GF-D8 (cell line): ENCODE measurements around the gene LNPK.
A peak's percentile ranks its signal among the peaks of the same experiment; 100 is the strongest.
"Not testable (repeated sequence)": the region's sequence is repeated elsewhere in the genome, so short reads cannot be mapped to it uniquely, and the experiment has no call there.

ENCODE experiments used
- DNase-seq: peaks from one replicate; lab custom pipeline; 2025; lab: John Stamatoyannopoulos, UW

The LNPK gene, protein sequence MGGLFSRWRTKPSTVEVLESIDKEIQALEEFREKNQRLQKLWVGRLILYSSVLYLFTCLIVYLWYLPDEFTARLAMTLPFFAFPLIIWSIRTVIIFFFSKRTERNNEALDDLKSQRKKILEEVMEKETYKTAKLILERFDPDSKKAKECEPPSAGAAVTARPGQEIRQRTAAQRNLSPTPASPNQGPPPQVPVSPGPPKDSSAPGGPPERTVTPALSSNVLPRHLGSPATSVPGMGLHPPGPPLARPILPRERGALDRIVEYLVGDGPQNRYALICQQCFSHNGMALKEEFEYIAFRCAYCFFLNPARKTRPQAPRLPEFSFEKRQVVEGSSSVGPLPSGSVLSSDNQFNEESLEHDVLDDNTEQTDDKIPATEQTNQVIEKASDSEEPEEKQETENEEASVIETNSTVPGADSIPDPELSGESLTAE

DNA sequence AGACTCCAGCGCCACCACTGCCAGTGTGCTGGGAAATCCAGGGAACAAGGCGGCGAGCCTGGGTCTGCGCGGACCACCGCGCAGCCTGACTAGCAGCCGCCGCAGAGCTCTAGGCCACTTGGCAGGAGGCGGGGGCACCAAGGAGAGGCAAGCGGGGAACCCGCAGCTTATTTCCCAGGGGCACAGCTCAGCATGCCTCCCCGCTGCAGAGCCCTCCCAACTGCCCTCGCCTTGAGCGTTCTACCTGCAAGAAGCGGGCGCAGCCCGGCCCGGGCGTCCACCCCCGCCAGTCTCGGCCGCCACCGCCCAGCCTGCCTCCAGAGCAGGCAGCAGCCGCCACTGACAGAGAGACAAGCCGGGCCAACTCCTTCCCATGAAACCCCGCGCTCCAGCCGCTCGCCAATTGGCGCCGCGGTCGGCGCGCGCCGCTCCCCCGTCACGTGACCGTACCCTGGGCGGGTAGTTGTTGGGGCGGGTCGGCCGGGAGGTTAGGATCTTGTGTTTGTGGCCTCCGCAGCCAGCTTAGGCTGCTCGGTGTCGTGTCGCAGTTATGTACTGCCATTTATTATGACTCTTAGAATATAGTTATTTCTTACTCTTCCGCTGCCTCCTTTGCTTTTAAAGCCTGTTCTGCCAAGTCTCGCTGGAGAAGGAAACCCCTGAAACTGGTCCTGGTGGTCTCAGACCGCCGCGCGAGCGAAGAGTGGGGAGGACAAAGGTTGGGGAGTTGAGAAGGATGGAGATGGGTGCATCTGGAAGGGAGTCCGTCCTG, at the start of gene LNPK:
LNPK (minus strand) TSS at position 352 of the 772 bp plus-strand sequence. CDS start 6,683 bp downstream, outside the sequence.
- DNase-seq, result peak; percentile 68

DNA sequence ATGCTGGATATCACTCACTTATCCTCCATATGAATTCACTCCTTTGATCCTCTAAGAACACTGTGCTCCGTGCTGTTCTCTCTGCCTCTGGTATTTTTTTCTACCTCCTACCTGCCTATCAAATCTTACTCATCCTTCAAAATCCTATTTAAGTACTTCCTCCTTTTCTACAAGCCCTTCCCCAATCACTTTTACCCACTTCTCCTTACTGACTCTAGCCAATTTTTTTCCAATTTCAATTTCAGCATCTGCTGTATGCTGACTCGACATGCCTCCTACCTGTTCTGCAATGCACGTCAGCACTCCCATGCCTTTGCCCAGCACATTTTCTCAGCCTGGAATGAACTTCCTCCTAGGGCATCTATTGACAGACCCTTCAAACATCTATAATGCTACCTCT, 37.3 kb upstream of the LNPK start:
- DNase-seq, result no peak

DNA sequence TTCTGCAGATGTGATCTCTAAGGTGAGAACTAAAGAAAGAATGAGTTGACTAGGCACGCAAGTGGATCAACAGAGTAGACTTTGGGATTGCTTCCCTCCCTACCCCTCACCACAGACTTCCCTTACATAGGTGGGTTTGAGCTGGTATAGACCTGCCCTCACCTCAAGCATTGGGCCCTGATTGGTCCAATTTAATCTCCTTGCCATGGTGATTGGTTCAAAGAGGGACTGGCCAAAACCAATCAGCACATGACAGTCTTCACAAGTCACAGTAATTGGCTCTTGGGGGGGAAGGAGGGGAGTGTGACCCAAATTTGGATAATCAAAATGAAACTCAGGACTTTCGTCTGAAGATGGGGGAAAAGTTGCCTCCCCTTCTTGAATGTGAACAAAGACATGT, 36.6 kb upstream of the LNPK start:
- DNase-seq, result no peak

GRCh38 chr2:176035013-176035691, 33.1 kb upstream of the LNPK start:
- no peak for DNase-seq

- DNase-seq, result no peak
These were observed 25.7 kb upstream of the LNPK start for GRCh38 chr2:176027806-176028205.

GRCh38 chr2:176025932-176026331, 23.9 kb upstream of the LNPK start:
- no peak for DNase-seq

DNA sequence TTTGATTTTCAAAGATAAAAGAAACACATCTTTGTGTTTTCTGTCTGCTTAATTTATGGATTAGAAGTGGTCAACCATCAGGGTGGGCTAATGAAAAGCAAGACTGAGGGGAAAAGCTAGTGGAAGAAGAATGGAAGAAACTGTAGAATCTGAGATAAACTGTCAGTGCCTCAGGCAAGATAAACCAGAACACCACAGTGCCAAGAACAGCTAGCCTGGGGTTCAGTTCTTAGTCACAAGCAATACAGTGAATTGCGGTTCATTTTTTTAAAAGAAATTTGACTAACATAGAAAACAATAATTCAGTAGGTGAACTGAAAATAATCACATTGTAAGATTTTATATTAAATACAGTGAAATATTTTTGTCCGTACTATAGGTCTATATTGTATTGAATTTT, 22.0 kb upstream of the LNPK start:
- DNase-seq, result no peak

- no peak for DNase-seq
These were observed 20.0 kb upstream of the LNPK start for GRCh38 chr2:176022048-176022447.

DNA sequence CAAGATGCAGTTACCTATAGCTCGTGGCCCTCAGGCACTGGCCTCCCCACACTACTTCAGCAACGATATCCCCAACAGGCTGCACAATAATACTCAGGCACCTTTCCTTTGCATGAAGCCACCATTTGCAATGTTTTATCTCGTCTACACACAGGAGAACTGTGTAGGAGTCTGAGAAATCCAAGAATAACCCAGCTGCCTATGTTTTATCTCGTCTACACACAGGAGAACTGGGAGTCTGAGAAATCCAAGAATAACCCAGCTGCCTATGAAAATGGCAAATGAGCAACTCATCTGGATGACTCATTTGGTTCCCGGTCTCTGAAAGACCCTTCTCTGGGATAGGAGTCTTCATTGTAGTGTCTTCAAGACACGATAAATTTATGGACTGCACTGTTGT, 18.3 kb upstream of the LNPK start:
- DNase-seq, result no peak

DNA sequence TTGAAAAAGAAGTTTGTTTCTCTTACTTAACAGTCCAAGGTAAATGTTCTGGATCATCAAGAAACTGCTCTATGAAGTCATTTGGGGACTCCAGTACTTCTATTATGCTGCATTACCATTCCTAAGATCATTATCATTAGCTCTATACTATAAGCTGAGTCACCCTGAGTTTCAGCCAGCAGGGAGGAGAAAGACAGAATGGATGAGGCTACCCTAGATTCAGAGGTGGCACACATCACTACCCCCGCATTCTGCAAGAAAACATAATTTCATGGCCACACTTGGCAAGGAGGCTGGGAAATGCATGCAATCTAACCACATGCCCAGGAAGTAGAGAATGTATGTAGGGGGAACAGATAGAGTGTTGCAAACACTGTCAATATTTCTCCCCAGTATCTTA, 16.6 kb upstream of the LNPK start:
- DNase-seq, result no peak

DNA sequence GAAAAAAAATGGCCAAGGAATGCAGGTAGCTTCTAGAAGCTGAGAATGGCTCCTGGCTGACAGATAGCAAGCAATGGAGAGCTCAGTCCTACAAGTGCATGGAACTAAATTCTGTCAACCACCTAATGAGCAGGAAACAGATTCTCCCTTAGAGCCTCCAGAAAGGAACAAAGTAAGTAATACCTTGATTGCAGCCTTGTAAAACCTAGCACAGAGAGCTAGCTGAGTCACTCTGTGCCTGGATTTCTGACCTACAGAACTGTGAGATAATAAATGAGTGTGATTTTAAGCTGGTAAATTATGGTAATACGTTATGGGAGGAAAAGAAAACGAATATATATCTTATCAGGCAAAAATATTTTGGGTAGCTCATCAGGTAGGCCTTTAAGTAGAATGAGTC, 7.4 kb upstream of the LNPK start:
- no peak for DNase-seq

GRCh38 chr2:176004934-176005333, 2.9 kb upstream of the LNPK start:
- DNase-seq, result no peak

GRCh38 chr2:176003958-176004357, 1.9 kb upstream of the LNPK start:
- DNase-seq, result no peak

- DNase-seq, result no peak
These were observed 682 bp upstream of the LNPK start for GRCh38 chr2:176002688-176003210.

GRCh38 chr2:176001281-176001915, 669 bp downstream of the LNPK start:
- DNase-seq, result peak; percentile 46

GRCh38 chr2:175999283-175999819, 2.7 kb downstream of the LNPK start:
- no peak for DNase-seq

GRCh38 chr2:175990099-175990498, 12.0 kb downstream of the LNPK start:
- DNase-seq, result no peak

DNA sequence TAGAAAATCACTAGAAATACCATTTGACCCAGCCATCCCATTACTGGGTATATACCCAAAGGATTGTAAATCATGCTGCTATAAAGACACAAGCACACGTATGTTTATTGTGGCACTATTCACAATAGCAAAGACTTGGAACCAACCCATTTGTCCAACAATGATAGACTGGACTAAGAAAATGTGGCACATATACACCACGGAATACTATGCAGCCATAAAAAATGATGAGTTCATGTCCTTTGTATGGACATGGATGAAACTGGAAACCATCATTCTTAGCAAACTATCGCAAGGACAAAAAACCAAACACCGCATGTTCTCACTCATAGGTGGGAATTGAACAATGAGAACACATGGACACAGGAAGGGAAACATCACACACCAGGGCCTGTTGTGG, 14.9 kb downstream of the LNPK start:
- not testable (repeated sequence) for DNase-seq

DNA sequence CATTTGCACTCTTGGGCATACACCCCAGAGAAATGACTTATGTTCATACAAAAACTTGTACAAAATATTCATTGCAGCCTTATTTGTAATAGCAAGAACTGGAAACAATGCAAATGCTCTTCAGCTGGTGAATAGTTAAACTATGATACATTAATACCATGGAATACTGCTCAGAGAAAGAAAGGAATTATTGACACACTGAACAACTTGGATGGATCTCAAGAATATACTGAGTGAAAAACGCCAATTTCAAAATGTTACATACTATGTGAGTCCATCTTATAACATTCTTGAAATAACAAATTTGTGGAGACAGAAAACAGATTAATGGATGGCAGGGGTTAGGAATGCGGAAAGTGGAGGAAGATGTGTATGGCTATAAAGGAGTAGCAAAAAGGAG, 17.2 kb downstream of the LNPK start:
- no peak for DNase-seq

DNA sequence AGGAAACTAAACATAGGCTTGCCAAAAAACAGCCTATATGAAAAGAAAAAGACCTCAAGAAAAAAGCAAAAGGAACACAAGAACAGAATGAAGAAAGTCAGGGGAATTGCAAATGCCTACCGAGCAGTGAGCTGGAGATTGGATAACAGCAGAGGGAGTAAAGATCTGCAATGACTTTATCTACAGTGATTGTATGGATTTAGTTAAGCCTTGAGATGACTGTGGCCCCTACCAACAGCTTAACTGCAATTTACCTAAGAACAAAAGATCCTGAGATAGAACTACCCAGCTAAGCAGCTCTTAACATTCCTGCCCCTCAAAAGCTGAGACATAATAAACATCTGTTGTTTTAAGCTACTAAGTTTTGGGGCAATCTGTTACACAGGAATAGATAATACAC, 20.5 kb downstream of the LNPK start:
- DNase-seq, result no peak

DNA sequence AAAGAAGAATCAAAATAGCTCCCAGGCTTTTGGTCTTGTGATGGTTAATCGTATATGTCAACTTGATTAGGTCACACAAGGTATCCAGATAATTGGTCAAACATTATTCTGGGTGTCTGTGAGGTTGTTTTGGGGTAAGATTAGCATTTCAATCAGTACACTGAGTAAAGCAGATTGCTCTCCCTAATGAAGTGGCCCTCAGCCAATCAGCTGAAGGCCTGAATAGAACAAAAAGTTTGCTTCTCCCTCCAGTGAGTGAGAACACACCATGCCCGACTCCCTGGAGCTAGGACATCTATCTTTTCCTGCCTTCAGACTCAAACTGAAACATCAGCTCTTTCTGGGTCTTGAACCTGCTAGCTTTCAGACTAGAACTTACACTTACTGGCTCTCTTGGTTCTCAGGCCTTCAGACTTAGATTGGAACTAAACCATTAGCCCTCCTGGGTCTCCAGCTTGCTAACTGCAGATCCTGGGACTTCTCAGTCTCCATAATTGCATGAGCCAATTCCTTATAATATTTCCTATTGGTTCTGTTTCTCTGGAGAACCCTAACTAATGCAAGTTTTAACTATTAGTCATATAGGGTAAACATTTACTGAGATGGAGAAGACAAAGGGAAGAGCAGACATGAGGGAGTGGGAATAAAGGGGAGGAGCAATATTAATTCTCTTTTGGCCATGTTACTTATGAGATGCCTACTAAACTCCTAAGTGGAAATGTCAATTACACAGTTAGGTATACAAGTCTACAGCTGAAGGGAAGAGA, 25.5 kb downstream of the LNPK start:
- DNase-seq, result no peak
